GM12892 (cell line): Measurements from ENCODE around the gene SLC23A1.

ENCODE experiments used
- POLR2A ChIP-seq: IDR thresholded peaks from 2 replicates; pipeline ENCODE4 v1.6.1; 2011; ENCODE audit warnings: low read depth, low read length, control low read depth
- POLR2AphosphoS5 ChIP-seq: IDR thresholded peaks from 2 replicates; pipeline ENCODE4 v1.6.1; 2011; ENCODE audit warnings: low read depth, low read length, control low read depth
- TAF1 ChIP-seq: IDR thresholded peaks from 2 replicates; pipeline ENCODE4 v1.6.1; 2011; ENCODE audit warnings: low read depth, mild to moderate bottlenecking, control low read depth, low read length, borderline replicate concordance

- no peak for TF ChIP-seq POLR2AphosphoS5
- TF ChIP-seq POLR2A, result no peak
- no peak for TF ChIP-seq TAF1
Measured at GRCh38 chr5:139396691-139397090, 13.6 kb upstream of the SLC23A1 start.
